Midbrain (tissue), 1 donor: ENCODE measurements around the gene PCDH9.
"Not testable (repeated sequence)": the region's sequence is repeated elsewhere in the genome, so short reads cannot be mapped to it uniquely, and the experiment has no call there.

Experiments used
- DNase-seq: peaks from one replicate; lab custom pipeline; 2025; lab: John Stamatoyannopoulos, UW

PCDH9 gene

GRCh38 chr13:66341635-66342377 lies 888.3 kb downstream of the PCDH9 start:
- DNase-seq, result no peak

GRCh38 chr13:66339214-66339613 lies 890.9 kb downstream of the PCDH9 start:
- DNase-seq, result no peak

GRCh38 chr13:66338542-66338941 lies 891.6 kb downstream of the PCDH9 start:
- no peak for DNase-seq

- DNase-seq, result no peak
Measured at GRCh38 chr13:66335626-66336025, 894.5 kb downstream of the PCDH9 start.

GRCh38 chr13:66329988-66330451 lies 900.1 kb downstream of the PCDH9 start:
- DNase-seq, result no peak

GRCh38 chr13:66328476-66328875 lies 901.7 kb downstream of the PCDH9 start:
- DNase-seq, result no peak

- DNase-seq, result no peak
Measured at GRCh38 chr13:66323745-66324347, 906.3 kb downstream of the PCDH9 start.

- no peak for DNase-seq
Measured at GRCh38 chr13:66322936-66323335, 907.2 kb downstream of the PCDH9 start.

- no peak for DNase-seq
Measured at GRCh38 chr13:66322193-66322740, 907.9 kb downstream of the PCDH9 start.

GRCh38 chr13:66314911-66315310 lies 915.2 kb downstream of the PCDH9 start:
- DNase-seq, result no peak

GRCh38 chr13:66313413-66313812 lies 916.7 kb downstream of the PCDH9 start:
- DNase-seq, result no peak

- DNase-seq, result no peak
Measured at GRCh38 chr13:66312312-66313087, 917.6 kb downstream of the PCDH9 start.

GRCh38 chr13:66305961-66306617 lies 924.0 kb downstream of the PCDH9 start:
- no peak for DNase-seq

GRCh38 chr13:66301482-66301881 lies 928.7 kb downstream of the PCDH9 start:
- no peak for DNase-seq

GRCh38 chr13:66301006-66301405 lies 929.1 kb downstream of the PCDH9 start:
- peak; percentile 26 for DNase-seq

- DNase-seq, result no peak
Measured at GRCh38 chr13:66296875-66297274, 933.3 kb downstream of the PCDH9 start.

- DNase-seq, result no peak
Measured at GRCh38 chr13:66296328-66296727, 933.8 kb downstream of the PCDH9 start.

- not testable (repeated sequence) for DNase-seq
Measured at GRCh38 chr13:66286806-66287205, 943.3 kb downstream of the PCDH9 start.

GRCh38 chr13:66275416-66275815 lies 954.7 kb downstream of the PCDH9 start:
- DNase-seq, result no peak

GRCh38 chr13:66273011-66273410 lies 957.1 kb downstream of the PCDH9 start:
- DNase-seq, result no peak

- DNase-seq, result no peak
Measured at GRCh38 chr13:66266761-66267160, 963.4 kb downstream of the PCDH9 start.

- no peak for DNase-seq
Measured at GRCh38 chr13:66266348-66266747, 963.8 kb downstream of the PCDH9 start.
